CD8-positive, alpha-beta memory T cell (primary cell): ENCODE data around the gene GNAZ. TPM values are rescaled to one million over a fixed set of nuclear protein-coding genes. Genes with fewer than 3 reads are reported as not detected.
A peak's percentile ranks its signal among the peaks of the same experiment; 100 is the strongest.

Experiments used
- CTCF ChIA-PET: fragments of 350-600 bp; sonication (Branson Sonifier 250); formaldehyde crosslinking; loops from one replicate; lab custom pipeline; 2021; ENCODE audit warnings: antibody characterized with exemption; lab: Charles Lee
- POLR2A ChIA-PET: fragments of 350-600 bp; sonication (Branson Sonifier 250); formaldehyde crosslinking; loops from one replicate; lab custom pipeline; 2021; ENCODE audit warnings: antibody characterized with exemption; lab: Charles Lee
- DNase-seq, 5 donors: peaks; one replicate each; pipeline versions ENCODE4 v3.0.0 to v3.0.0-alpha.2; 2020 to 2022; ENCODE audit warnings: mixed read lengths in 1 of 5
- H3K27ac ChIP-seq: one replicate; pipeline ENCODE4 v1.7.0; 2013; ENCODE audit warnings: low read depth, mild to moderate bottlenecking, low read length, moderate library complexity
- H3K27me3 ChIP-seq: 2 replicates; pipeline ENCODE4 v1.7.0; 2013; ENCODE audit warnings: low read length, mild to moderate bottlenecking; ENCODE audit not compliant: insufficient read depth, poor library complexity, severe bottlenecking
- H3K36me3 ChIP-seq: 2 replicates; pipeline ENCODE4 v1.7.0; 2013; ENCODE audit warnings: mild to moderate bottlenecking, low read length, moderate library complexity; ENCODE audit not compliant: insufficient read depth
- H3K4me1 ChIP-seq: 2 replicates; pipeline ENCODE4 v1.7.0; 2013; ENCODE audit warnings: mild to moderate bottlenecking, low read length, moderate library complexity; ENCODE audit not compliant: insufficient read depth
- H3K4me3 ChIP-seq: 2 replicates; pipeline ENCODE4 v1.7.0; 2013; ENCODE audit warnings: mild to moderate bottlenecking, low read length
- H3K9me3 ChIP-seq: 2 replicates; pipeline ENCODE4 v1.7.0; 2013; ENCODE audit warnings: mild to moderate bottlenecking, low read length
- H3K27ac Mint-ChIP-seq, 8 donors: one replicate each; pipeline ENCODE4 v1.8.0; 2020 to 2021; ENCODE audit warnings: mixed read lengths in 8 of 8, mild to moderate bottlenecking in 6 of 8, inconsistent platforms in 3 of 8, moderate library complexity in 3 of 8
- H3K27me3 Mint-ChIP-seq, 2 donors: one replicate each; pipeline ENCODE4 v1.8.0; 2020 to 2021; ENCODE audit warnings: mixed read lengths in 2 of 2, mild to moderate bottlenecking in 1 of 2, moderate library complexity in 1 of 2
- H3K36me3 Mint-ChIP-seq, 3 donors: one replicate each; pipeline ENCODE4 v1.8.0; 2020 to 2021; ENCODE audit warnings: mixed read lengths in 3 of 3, inconsistent platforms in 1 of 3, mild to moderate bottlenecking in 1 of 3
- H3K4me1 Mint-ChIP-seq, 3 donors: one replicate each; pipeline ENCODE4 v1.8.0; 2020 to 2021; ENCODE audit warnings: mixed read lengths in 3 of 3, inconsistent platforms in 1 of 3, mild to moderate bottlenecking in 1 of 3
- H3K4me3 Mint-ChIP-seq, 7 donors: one replicate each; pipeline ENCODE4 v1.8.0; 2020 to 2021; ENCODE audit warnings: mixed read lengths in 7 of 7, mild to moderate bottlenecking in 6 of 7, moderate library complexity in 4 of 7, inconsistent platforms in 2 of 7
- H3K9me3 Mint-ChIP-seq, 5 donors: one replicate each; pipeline ENCODE4 v1.8.0; 2020 to 2022; ENCODE audit warnings: mixed read lengths in 5 of 5, mild to moderate bottlenecking in 3 of 5, moderate library complexity in 2 of 5, inconsistent platforms in 1 of 5
- polyA plus RNA-seq: library from polyadenylated mRNA; unstranded; fragments of 300-500 nt; fragmentation: Illumina TruSeq; gene quantifications from one replicate; pipeline ENCODE4 v1.2.3, GENCODE V29; 2021
- total RNA-seq, 2 experiments: library from RNA; stranded (reverse); gene quantifications; one replicate each; pipeline ENCODE4 v1.2.3, GENCODE V29; 2021

The GNAZ gene
- total and polyA plus RNA-seq, 3 experiments from 2014 or later, result 0.53 to 2.6 (median 2.0) TPM

GRCh38 chr22:23058481-23059283, 11.6 kb upstream of the GNAZ start:
- no peak for DNase-seq
- Mint-ChIP-seq H3K27ac (no peak overlapping the region), H3K27me3 (peaks cover 3 to 4% of the 10 kb centered on the region in 2 donors), H3K4me3 (no peak overlapping the region), H3K9me3 (peaks cover 0 to 10% (median 4%) of the 10 kb centered on the region in 5 donors), H3K36me3 (peaks cover 0 to 11% (median 0%) of the 10 kb centered on the region in 3 donors), H3K4me1 (no peaks in the 10 kb centered on the region)
- no peak overlapping the region for H3K27ac ChIP-seq
- no peak overlapping the region for H3K4me3 ChIP-seq
- H3K36me3 ChIP-seq, result no peaks in the 10 kb centered on the region
- H3K4me1 ChIP-seq, result no peaks in the 10 kb centered on the region
- peaks cover 7% of the 10 kb centered on the region for H3K27me3 ChIP-seq
- ChIA-PET CTCF (no interaction called here), POLR2A (no interaction called here)
- H3K9me3 ChIP-seq, result no peaks in the 10 kb centered on the region

GRCh38 chr22:23059284-23059948, 10.9 kb upstream of the GNAZ start:
- Mint-ChIP-seq H3K27me3 (peaks cover 3 to 4% of the 10 kb centered on the region in 2 donors), H3K4me3 (no peak overlapping the region), H3K27ac (peak overlapping the region in 2 of 8 donors; percentile 54 to 79), H3K4me1 (no peaks in the 10 kb centered on the region), H3K9me3 (peaks cover 0 to 10% (median 4%) of the 10 kb centered on the region in 5 donors), H3K36me3 (peaks cover 0 to 11% (median 0%) of the 10 kb centered on the region in 3 donors)
- H3K27me3 ChIP-seq, result peaks cover 7% of the 10 kb centered on the region
- POLR2A ChIA-PET, result no interaction called here
- H3K4me1 ChIP-seq, result no peaks in the 10 kb centered on the region
- DNase-seq, result no peak
- no peaks in the 10 kb centered on the region for H3K9me3 ChIP-seq
- CTCF ChIA-PET, result no interaction called here
- H3K36me3 ChIP-seq, result no peaks in the 10 kb centered on the region
- no peak overlapping the region for H3K27ac ChIP-seq
- no peak overlapping the region for H3K4me3 ChIP-seq

- CTCF ChIA-PET, result no interaction called here
- DNase-seq, result no peak
- peaks cover 3 to 4% of the 10 kb centered on the region in 2 donors for H3K27me3 Mint-ChIP-seq
- peak overlapping the region in 1 of 8 donors; percentile 32 for H3K27ac Mint-ChIP-seq
- peaks cover 0 to 6% (median 0%) of the 10 kb centered on the region in 3 donors for H3K36me3 Mint-ChIP-seq
- Histone ChIP-seq H3K27me3 (peaks cover 7% of the 10 kb centered on the region), H3K4me1 (no peaks in the 10 kb centered on the region), H3K4me3 (no peak overlapping the region), H3K27ac (no peak overlapping the region), H3K36me3 (no peaks in the 10 kb centered on the region), H3K9me3 (no peaks in the 10 kb centered on the region)
- H3K4me3 Mint-ChIP-seq, result no peak overlapping the region
- no peaks in the 10 kb centered on the region for H3K4me1 Mint-ChIP-seq
- peaks cover 0 to 8% (median 4%) of the 10 kb centered on the region in 5 donors for H3K9me3 Mint-ChIP-seq
- POLR2A ChIA-PET, result no interaction called here
These were observed 9.5 kb upstream of the GNAZ start for GRCh38 chr22:23060612-23061400.

- Histone ChIP-seq H3K4me3 (no peak overlapping the region), H3K4me1 (no peaks in the 10 kb centered on the region), H3K27ac (no peak overlapping the region), H3K36me3 (no peaks in the 10 kb centered on the region), H3K27me3 (peaks cover 7% of the 10 kb centered on the region), H3K9me3 (no peaks in the 10 kb centered on the region)
- H3K36me3 Mint-ChIP-seq, result peaks cover 0 to 5% (median 0%) of the 10 kb centered on the region in 3 donors
- peaks cover 3 to 4% of the 10 kb centered on the region in 2 donors for H3K27me3 Mint-ChIP-seq
- peak overlapping the region in 1 of 8 donors; percentile 78 for H3K27ac Mint-ChIP-seq
- H3K9me3 Mint-ChIP-seq, result peaks cover 0 to 6% (median 4%) of the 10 kb centered on the region in 5 donors
- no peak overlapping the region for H3K4me3 Mint-ChIP-seq
- no peaks in the 10 kb centered on the region for H3K4me1 Mint-ChIP-seq
- ChIA-PET CTCF (no interaction called here), POLR2A (no interaction called here)
- DNase-seq, result no peak
These were observed 8.6 kb upstream of the GNAZ start for GRCh38 chr22:23061471-23062280.

- CTCF ChIA-PET, result no interaction called here
- no peak for DNase-seq
These were observed 7.4 kb upstream of the GNAZ start for GRCh38 chr22:23062616-23063538.

GRCh38 chr22:23063539-23064380, 6.6 kb upstream of the GNAZ start:
- POLR2A ChIA-PET, result no interaction called here
- Mint-ChIP-seq H3K27ac (no peak overlapping the region), H3K27me3 (peaks cover 0 to 1% of the 10 kb centered on the region in 2 donors), H3K36me3 (no peaks in the 10 kb centered on the region), H3K9me3 (no peaks in the 10 kb centered on the region), H3K4me1 (peaks cover 8 to 11% (median 10%) of the 10 kb centered on the region in 3 donors), H3K4me3 (no peak overlapping the region)
- H3K27ac ChIP-seq, result no peak overlapping the region
- no peaks in the 10 kb centered on the region for H3K36me3 ChIP-seq
- CTCF ChIA-PET, result interaction anchor here (1.5 kb wide), 1 partner anchor 111 kb away, joined by 4 read pairs; no protein-coding TSS in a partner anchor
- peaks cover 7% of the 10 kb centered on the region for H3K27me3 ChIP-seq
- DNase-seq, result no peak
- H3K4me3 ChIP-seq, result no peak overlapping the region
- no peaks in the 10 kb centered on the region for H3K4me1 ChIP-seq
- H3K9me3 ChIP-seq, result no peaks in the 10 kb centered on the region

More at GRCh38 chr22:23062616-23063538, 7.4 kb upstream of the GNAZ start:
- POLR2A ChIA-PET, result no interaction called here
- Mint-ChIP-seq H3K27ac (peak overlapping the region in 1 of 8 donors; percentile 54), H3K36me3 (no peaks in the 10 kb centered on the region), H3K4me1 (peaks cover 4 to 6% (median 4%) of the 10 kb centered on the region in 3 donors), H3K9me3 (no peaks in the 10 kb centered on the region), H3K27me3 (peaks cover 0 to 1% of the 10 kb centered on the region in 2 donors), H3K4me3 (no peak overlapping the region)
- no peaks in the 10 kb centered on the region for H3K4me1 ChIP-seq
- peaks cover 7% of the 10 kb centered on the region for H3K27me3 ChIP-seq
- no peak overlapping the region for H3K4me3 ChIP-seq
- H3K36me3 ChIP-seq, result no peaks in the 10 kb centered on the region
- H3K9me3 ChIP-seq, result no peaks in the 10 kb centered on the region
- H3K27ac ChIP-seq, result no peak overlapping the region
